CD4-positive, alpha-beta T cell treated with Interleukin-15 for 4 hours (primary cell): Measurements from ENCODE around the gene DOC2A.
"Not testable (repeated sequence)": the region's sequence is repeated elsewhere in the genome, so short reads cannot be mapped to it uniquely, and the experiment has no call there.

Source experiments
- DNase-seq: peaks from one replicate; pipeline ENCODE4 v3.0.0-alpha.2; 2020; ENCODE audit warnings: low spot score

DOC2A gene

GRCh38 chr16:30027588-30028437 is 17.0 kb upstream of the DOC2A start:
- no peak for DNase-seq

- DNase-seq: no peak
These were observed 15.6 kb upstream of the DOC2A start for GRCh38 chr16:30026449-30026848.

DNA sequence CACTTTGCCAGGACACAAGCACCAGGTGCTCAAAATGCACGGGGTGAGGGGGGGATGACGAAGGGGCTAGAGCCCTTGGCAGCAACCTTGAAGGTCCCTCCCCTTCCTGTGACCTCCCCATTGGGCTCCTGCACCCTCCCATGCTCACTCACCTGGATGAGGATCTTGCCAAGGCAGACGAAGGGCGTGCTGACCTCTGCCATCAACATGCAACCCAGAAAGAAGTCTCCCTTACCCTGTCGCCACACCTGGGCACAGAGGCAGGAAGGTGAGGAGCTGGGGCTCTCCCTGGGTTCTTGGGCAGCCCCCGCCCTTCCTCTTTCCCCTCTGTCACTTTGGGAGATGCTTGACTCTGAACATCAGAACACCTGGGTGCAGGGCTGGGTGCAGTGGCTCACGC is 14.7 kb upstream of the DOC2A start:
- DNase-seq: no peak

DNA sequence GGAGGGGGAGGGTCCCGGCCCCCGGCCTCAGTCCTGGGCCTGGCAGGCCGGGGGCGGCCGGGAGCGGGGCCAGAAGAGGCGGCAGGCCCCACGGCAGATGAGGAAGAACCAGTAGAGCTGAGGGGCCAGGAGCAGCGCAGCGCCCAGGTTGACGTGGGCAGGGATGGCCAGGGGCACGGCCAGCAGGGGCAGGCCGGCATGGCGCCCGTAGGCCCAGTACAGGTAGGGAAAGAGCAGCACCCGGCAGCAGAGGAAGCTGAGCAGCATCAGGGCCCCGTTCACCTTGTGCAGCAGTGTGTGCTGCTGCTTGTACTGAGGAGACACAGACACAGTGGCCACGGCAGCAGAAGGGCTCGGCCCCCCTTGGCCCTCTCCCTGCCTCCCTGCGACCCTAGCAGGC is 14.3 kb upstream of the DOC2A start:
- DNase-seq: no peak

- no peak for DNase-seq
These were observed 13.6 kb upstream of the DOC2A start for GRCh38 chr16:30024451-30024850.

DNA sequence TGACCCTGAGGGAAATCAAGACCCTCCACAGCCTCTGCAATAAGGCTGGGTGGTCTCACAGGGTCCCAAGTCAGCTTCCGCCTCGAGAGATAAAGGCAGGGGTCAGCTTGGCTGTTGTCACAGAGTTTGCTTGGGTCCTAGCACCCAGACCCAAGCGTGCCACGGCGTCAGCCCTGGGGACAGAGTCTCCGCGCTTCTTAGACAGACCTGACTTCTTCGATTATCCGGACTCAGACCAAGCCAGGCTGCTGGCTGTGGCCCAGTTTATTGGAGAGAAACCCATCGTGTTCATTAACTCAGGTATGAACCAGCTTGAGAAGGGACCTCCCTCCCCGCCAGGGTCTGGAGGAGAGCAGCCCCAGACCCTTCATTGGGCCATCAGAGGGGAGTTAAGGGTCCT is 12.8 kb upstream of the DOC2A start:
- DNase-seq: no peak

- no peak for DNase-seq
These were observed 12.1 kb upstream of the DOC2A start, which contains the start of gene C16orf92 for GRCh38 chr16:30022887-30023286. Gene C16orf92, plus strand, starts transcription at chr16:30023198. Its CDS starts 143 bp downstream, at chr16:30023341.

- no peak for DNase-seq
These were observed 7.9 kb upstream of the DOC2A start for GRCh38 chr16:30018731-30019158.

DNA sequence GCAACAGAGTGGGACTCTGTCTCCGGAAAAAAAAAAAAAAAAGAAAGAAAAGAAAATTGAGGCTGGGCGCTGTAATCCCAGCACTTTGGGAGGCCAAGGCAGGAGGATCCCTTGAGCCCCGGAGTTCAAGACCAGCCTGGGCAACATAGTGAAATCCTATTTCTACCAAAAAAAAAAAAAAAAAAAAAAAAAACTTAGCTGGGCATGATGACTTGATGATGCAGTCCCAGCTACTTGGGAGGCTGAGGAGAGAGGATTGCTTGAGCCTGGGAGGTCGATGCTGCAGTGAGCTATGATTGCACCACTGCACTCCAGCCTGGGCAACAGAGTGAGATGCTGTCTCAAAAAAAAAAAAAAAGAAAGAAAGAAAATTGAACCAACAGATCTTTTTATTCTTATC is 7.1 kb upstream of the DOC2A start:
- DNase-seq: not testable (repeated sequence)

GRCh38 chr16:30017277-30017656 is 6.4 kb upstream of the DOC2A start:
- DNase-seq: no peak

GRCh38 chr16:30016555-30017276 is 5.9 kb upstream of the DOC2A start:
- DNase-seq: no peak

DNA sequence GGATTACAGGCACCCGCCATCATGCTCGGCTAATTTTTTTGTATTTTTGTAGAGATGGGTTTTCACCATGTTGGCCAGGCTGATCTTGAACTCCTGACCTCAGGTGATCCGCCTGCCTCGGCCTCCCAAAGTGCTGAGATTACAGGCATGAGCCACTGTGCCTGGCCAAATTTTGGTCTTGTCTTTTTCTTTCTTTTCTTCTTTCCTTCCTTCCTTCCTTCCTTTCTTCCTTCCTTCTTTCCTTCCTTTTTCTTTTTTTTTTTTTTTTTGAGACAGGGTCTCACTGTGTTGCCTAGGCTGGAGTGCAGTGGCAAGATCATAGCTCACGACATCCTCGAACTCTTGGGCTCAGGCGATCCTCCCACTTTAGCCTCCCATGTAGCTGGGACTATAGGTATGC is 4.6 kb upstream of the DOC2A start:
- not testable (repeated sequence) for DNase-seq

DNA sequence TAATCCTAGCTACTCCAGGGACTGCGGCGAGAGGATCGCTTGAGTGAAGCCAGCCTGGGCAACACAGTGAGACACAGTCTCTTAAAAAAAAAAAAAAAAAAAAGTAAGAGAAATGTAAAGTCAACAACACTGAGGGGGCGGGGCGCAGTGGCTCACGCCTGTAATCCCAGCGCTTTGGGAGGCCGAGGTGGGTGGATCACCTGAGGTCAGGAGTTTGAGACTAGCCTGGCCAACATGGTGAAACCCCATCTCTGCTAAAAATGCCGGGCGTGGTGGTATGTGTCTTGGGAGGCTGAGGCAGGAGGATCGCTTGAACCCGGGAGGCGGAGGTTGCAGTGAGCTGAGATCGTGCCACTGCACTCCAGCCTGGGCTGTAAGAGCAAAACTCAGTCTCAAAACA is 1.8 kb upstream of the DOC2A start:
- DNase-seq: not testable (repeated sequence)

GRCh38 chr16:30011714-30012504 is 1.1 kb upstream of the DOC2A start:
- no peak for DNase-seq

- no peak for DNase-seq
These were observed 610 bp downstream of the DOC2A start for GRCh38 chr16:30009990-30010843.

DNA sequence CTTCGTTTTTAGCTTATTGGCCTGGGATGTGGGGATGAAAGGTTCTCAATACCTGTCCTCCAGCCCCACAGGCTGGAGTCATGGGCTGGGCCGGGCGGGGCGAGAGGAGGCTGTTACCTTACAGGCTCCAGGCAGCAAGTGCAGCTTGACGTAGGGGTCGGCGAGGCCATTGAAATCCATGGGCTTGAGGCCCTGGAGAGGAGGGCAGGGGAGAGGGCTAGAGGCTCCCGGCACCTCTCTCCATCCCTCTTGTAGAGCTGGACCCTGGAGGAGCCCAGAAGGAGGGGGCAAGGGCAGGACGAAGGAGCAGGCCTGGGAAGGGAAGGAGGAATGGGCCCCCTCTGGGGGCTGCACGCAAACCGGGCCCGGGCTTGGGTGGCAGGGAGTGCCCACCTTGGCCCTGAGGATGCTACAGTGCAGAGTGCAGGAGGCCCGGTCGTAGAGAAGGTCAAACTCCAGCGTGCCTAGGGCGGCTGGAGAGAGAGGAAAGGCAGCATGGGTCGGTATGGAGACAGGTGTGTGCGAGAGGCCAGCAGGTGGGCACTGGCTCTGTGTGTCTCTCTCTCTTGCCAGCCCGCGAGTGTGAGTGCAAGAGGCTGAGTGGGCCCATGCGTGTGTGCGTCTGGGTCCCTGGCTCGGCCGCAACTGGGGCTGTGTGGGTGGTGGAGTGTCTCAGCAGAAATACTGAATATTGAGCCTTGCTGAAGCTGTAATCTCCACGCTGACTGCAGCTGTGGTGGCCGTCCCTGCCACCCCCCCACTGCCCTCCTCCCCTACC is 1.6 kb downstream of the DOC2A start:
- DNase-seq: no peak

DNA sequence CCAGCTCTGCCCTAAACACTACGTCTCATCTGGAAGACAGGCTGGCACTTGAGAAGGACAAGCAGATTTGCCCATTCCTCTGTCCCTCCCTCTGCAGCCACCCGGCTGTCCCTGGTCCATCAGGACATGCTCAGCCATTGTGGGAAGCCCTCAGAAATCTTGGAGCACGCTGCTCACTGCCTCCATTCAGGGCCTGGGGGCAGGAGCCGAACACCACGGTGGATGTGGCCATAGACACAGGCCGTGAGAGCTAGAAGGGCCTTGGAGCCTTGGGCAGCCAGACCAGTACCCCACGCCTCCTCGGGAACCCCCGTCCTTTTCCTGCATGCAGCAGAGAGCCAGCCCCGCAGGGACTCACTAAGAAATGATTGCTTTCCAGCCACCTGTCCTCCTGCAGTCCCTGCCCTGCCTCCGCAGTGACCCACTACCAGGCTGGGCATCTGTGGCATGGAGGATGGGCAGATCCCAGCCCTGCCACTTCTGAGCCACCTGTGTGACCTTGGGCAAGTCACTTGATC is 3.4 kb downstream of the DOC2A start:
- DNase-seq: no peak

DNA sequence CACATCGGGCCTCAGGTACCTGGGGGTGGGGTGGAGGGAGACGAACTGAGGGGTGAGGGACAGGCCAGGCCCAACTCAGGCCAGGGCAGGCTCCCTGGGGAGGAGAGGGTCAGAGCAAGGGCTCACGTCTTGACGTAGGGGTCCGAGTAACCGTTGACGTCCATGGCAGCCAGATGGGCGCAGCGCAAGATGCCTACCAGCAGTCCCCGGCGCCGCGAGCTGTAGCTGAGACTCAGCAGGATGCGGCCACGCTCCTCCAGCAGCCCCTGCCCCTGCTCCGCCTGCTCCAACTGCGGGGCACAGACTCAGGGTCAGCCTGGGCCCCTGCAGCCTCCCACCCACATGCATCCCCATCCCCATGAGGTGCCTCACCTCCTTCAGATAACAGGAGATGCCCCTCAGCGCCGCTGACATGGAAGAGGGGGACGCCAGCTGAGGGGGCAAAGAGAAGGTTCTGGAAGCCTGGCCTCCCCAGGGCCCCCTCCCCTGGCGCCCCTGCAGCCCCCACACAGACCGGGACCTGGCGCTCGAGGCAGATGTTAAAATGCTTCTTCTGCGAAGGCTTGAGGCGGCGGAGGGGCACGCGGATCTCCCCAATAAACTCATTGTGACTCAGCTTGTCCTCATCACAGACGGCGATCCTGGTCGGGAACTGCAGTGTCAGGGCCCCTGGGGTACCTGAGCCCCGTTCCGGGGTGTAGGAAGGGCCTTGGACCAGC is 4.0 kb downstream of the DOC2A start:
- no peak for DNase-seq

GRCh38 chr16:30006095-30006473 is 4.7 kb downstream of the DOC2A start:
- DNase-seq: no peak
